Pulmonary artery endothelial cell (primary cell): ENCODE measurements around the gene INSL4. TPM values are rescaled to one million over a fixed set of nuclear protein-coding genes. Genes with fewer than 3 reads are reported as not detected.

Source experiments
- DNase-seq: peaks from one replicate; pipeline ENCODE4 v3.0.0-alpha.2; 2011; ENCODE audit warnings: low read depth, low spot score
- total RNA-seq: library from RNA; depleted of rRNA; stranded (reverse); fragments of >200 nt; gene quantifications from 2 replicates; pipeline ENCODE4 v1.2.3, GENCODE V29; 2014

The INSL4 gene
- not detected in 2 replicates for total RNA-seq

DNA sequence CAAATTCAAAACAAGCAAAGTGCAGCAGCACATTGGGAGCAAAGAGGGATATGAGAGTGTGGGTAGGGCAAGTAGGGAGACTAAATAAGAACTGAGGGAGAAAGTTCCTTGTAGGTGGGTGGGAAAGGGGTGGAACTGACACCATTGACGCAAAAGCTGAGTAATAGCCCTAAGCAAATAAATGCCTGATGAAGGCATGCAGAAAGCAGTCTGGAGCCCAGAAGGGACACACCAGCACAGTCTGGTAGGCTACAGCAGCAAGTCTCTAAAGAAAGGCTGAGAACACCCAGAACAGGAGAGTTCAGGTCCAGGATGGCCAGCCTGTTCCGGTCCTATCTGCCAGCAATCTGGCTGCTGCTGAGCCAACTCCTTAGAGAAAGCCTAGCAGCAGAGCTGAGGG is at the start of gene INSL4:
INSL4 (plus strand) TSS at position 208 of the 400 bp plus-strand sequence; CDS start at position 313, 105 bp downstream.
- no peak for DNase-seq

DNA sequence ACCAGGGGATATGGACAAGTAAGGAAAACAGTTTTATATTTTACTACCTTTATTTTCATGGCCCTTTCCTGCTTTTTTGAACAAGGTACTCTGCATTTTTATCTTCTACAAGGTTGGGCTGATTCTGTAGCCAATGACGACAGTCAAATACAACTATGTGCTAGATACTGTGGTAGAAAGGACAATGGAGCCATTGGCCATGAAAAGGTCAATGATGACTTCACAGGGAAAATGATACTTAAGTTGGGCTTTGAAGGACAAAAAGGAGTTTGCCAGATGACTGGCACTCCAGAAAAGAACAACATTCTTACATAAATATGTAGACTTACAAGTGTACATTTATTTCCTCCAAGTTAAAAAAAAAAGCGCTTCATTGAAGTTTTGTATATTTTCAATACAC is 46.4 kb upstream of the INSL4 start:
- DNase-seq: no peak

DNA sequence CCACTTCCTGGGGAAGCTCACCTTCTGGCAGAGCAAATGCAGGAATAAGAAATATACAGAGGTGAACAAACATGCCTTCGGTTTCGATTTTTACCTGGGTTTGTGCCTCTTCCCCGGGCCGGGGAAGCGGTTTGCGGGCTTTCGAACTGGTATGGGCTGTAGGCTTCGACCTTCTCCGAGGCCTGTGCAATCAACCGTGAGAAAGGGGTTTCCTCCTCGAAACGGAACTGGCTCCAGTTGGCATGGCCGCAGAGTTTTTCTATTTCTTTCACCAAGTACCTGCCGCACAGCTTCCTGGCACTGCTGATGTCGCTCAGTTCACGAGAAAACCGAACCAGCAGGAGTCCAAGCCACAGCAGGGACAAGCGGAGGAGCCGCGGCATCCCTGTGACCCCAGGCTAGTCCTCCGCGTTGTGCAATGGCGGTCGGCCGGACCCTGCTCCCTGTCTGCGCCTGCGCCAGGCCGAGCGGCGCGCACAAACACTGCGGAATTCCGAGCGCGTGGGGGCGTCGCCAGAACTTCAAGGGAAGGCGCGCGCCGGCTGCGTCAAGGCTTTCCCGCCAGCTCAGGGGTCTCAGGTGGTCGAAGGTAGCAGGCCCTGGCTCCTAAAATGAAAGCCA is 45.9 kb upstream of the INSL4 start, which contains the start of gene INSL6:
INSL6 (minus strand) TSS at position 420 of the 621 bp plus-strand sequence; CDS start at position 383, 37 bp downstream.
- no peak for DNase-seq

DNA sequence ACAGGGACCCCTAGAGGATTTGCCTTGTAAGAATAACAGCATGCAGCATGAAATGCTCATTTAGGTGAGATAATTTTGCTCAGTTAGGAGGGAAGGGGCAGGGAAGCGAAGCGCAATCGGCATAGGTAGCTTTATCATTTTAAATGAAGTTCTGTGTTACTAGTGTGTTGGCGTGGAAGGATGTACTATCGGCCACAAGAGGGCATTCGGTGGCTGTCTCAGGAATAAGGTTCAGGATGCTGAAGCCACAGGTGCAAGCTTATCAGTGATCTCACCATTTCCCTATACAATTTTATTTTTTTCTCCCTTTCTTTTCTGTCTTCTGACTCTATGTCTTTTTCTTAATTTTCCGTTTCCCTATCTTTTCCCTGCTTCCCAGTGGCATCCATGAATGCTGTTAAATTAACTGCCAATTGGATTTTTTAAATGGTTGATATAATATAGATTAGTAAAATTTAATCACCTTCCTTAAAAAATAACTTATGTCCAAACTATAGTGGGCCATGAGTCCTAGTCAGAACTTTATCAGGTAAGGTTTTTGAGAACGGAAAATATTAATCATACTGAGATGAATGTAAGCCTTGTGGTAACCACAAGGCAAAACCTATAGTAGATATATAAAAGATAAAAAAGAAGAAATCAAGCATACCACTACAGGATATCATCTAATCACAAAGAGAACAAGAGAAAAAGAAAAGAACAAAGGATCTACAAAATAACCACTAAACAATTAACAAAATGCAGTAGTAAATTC is 44.6 kb upstream of the INSL4 start:
- DNase-seq: peak; percentile 47

DNA sequence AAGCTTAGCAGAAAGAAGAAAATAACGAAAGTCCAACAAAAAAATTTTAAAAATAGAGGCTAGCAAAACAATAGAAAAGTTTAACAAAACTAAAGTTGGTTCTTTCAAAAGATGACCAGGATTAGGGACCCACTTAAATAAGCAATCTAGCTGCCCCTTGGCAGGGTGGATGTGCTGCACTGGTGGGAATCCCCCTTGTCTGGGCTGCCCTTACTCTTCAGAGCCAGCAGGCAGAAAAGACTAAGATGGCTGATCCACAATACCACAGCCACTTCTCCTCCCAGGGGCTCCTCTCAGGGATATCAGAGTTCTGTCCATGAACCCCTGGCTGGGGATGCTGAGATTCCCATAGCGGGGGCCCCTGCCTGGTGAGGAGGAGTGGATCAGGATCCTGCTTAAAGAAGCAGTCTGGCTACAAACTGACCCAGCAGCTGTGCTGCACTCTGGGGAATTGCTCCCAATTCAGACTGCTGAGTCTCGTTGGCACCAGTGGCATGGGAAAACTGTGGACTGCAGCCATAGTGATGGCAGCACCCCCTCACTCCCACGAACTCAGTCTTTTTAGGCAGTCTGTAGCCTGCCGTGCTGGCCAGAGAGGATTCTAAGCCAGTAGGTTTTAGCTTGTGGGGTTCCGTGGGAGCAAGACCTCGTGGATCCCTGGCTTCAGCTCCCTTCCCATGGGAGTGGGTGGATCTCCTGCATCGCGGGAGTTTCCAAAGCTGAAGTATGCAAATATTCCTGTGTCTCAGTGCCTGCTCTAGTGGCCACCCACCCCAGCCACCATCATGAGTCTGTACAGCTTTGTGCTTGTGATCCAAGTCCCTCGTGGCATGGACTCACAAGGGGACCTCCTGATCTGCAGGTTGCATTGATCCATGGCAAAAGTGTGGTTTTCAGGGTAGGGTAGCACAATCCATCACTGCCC is 42.9 kb upstream of the INSL4 start:
- no peak for DNase-seq

DNA sequence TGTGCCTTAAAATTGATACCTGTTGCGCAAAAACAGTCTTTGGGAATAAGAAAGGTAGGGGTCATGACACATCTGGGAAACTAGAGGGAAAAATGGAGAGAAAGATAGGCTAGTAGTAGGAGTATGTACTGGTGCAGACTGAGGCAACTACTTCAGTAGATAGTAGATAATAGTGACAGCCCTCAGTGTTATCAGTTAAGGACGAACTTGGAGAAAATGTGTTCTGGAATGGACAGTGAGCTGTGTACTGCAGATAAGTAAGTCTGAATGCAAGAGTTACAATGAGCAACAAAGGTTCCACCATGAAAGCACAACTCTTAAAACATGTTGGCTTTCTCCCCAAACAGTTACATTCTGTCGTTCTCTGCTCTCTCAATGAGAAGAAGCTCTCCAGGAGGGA is 39.2 kb upstream of the INSL4 start:
- DNase-seq: no peak

DNA sequence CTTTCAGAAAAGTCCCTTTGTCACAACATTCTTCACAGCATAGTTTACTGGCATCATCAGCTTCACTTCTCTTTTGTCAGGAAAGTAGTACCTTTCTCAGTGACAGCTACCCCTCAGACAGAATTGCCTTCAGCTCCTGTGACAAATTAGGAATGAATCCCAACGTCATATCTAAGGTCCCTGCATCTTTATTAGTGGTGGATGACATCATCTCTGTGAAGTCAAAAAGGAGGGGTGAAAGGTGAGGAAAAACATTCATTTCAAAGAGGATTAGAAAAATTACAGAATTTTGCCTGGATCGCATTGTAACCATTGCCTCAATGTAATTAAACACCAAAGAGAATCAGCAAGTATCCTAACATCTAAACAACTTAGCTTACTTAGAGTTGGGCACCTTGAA is 37.9 kb upstream of the INSL4 start:
- DNase-seq: no peak

DNA sequence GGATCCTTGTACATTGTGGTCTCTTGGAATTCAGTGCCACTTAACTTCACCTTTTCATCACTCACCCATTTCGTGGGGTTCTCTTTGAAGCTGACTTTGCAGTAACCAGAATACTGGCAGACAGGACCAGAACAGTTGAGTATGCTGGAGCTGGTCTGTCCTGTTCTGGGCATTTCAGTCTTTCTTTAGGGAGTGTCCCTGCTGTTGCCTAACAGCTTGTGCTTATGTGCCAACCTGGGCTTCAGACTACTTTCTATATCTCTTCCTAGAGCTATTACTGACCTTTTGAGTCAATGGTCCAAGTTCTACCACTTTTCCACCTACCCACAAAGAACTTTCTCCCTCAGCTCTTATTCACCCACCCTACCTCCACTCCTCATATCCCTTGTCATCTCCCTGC is 35.8 kb upstream of the INSL4 start:
- no peak for DNase-seq

DNA sequence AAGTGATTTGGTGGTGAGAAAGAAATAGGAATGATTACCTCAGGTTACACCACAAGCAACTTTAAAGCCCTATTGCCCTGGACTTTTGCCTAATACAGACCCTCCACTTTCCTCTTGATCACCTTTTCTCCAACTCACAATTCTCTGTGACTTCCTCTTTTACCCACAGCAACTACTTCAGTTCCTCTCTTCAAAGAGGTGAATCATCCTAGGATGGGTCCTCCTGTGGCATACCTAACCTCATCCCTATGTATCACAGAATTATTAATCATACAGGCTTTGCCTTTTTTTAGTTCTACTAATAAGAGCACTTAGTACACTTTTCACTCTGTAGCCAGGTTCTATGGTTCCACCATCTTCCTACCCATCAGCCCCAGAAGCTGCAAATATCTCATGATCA is 26.1 kb upstream of the INSL4 start:
- DNase-seq: no peak

DNA sequence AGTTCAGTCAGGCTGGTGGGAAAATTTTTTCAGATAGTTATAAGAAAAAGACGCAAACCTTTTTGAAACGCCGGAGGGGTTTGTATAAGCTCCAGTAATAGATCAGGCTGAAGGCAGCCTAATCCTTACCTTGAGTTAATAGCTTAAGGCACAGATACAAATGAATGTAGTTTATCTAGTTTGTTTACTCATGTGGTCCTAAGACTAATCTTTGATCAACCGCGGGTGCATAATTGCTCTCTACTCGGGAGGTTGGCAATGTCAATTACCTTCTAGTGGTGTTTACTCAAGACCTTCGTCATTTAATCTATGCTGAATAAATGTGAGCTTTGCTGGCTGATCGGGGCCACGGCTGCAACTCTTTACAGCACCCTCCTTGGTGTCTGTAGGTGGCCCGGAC is 665 bp upstream of the INSL4 start:
- no peak for DNase-seq

DNA sequence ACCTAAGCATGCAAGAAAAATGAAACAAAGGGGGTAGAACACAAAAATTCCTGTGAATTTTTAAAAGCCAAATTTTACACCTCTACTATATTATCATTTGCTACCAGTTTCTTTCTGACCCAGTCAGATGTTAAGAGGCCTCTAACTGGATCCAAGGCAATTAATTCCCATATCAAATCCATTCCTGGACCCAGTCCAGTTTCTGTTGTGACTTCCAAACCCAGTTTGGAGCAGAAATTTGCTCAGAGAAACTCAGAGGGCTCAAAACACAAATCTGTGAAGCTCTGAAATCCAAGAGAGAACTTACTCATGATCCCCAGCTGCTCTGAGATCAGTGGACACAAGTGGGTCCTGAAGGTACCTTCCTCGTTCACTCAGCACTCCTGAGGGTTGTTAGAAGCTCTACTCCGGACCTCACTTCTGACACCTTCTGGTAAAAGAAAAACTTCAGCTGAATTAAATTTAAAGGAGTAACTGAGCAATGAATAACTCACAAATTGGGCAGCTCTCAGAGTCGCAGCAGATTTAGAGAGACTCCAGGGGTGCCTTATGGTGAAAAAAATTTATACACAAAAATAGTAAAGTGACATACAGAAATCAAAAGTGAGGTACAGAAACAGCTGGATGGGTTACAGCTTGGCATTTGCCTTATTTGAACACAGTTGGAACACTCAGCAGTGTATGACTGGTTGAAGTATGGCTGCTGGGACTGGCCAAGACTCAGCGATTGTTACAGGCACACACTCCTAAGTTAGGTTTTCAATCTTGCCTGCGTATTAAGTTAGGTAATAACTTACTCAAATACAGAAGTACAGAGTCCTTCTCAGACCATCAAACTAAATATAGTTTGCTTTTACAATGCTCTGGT is 32.4 kb downstream of the INSL4 start:
- DNase-seq: no peak

DNA sequence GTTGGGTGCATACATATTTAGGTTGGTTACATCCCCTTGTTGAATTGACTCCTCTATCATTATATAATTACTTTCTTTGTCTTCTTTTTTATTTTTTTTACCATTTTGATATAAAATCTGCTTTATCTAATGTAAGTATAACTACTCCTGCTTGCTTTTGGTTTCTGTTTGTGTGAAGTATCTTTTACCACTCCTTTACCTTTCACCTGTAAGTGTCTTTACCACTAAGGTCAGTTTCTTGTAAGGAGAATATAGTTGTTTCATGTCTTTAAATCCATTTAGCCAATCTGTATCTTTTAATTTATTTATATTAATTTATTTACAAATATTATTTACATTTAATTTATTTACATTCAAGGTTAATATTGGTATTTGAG is 33.0 kb downstream of the INSL4 start:
- DNase-seq: no peak

DNA sequence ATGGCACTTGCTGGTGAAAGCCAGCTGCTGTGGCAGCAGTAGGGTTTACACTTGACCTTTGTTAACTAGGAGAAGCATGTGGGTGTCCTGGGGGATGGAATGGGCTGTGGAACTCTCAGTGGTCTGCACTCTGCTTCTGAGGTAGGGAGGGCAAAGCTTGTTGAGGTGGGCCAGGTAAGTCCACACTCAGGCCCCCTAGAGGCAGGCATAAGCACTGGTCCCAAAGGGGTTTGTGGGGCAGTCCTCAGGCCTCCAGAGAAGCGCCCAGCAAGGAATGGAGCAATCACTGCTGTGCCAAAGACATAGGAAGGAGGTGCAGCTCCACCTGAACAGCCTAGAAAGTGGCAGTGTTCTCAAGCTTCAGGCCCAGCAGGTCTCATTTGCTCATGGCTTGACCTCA is 34.7 kb downstream of the INSL4 start:
- DNase-seq: no peak

DNA sequence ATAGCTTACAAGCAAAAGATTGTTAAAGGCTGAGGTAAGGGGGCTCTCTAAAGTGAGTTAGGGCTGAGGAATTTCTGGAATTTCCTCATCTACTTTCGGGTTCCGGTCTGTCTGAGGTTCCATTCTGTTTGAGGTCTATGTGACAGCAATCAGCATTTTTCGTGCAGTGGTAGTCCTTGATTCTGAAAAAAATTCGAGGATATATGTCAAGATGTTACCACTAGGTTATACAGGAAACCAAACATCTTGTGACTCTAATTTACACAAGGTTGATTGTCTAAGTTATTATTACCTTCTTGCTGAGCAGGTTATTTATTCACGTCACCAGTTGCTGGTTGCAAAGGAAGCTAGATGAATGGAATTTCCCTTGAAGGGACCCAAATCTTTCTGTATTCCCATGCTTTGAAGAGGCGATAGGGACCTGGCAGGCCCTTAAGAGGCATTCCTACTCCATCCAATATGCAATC is 38.1 kb downstream of the INSL4 start:
- DNase-seq: peak; percentile 90

DNA sequence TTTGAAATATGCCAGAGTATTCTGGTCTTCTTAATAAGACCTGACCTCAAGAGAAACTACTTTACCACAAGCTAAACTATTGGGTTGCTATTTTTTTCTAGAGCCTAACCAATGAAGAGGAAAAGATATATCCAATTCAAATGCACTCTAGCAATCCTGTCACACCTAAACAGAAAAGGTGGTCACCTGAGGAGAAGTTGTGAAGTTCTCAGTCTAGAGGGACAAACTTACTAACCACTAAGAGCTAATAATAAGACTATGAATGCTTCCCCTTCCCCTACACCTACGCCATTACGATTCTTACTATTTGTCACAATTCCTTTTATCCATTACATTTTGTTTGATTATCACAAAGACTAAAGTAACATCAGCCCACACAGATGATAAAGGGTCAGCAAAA is 43.6 kb downstream of the INSL4 start:
- no peak for DNase-seq

DNA sequence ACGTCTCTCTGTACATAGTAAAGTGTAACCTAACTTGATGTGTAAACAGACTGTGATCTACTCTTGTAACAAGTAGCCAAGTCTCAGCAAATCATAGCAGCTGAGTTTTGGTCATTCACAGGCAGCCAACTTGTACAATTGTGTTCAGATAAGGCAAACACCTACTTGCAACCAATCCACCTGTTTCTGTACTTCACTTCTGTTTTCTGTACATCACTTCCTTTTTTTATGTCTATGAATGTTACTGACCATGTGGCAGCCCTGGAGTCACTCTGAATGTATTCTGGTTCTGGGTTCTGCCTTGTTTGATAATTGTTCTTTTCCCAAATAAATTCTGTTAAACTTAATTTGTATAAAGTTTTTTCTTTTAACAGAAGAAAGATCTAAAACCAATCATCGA is 47.3 kb downstream of the INSL4 start:
- no peak for DNase-seq

Other genes starting within 250 kb of the INSL4 start
- gene JAK2, start 246.1 kb upstream of the INSL4 start, total RNA-seq: 9.8 and 10.3 TPM in 2 replicates
- gene INSL6, start 45.8 kb upstream of the INSL4 start, total RNA-seq: not detected in 2 replicates
- gene RLN2, start 73.3 kb downstream of the INSL4 start, total RNA-seq: 0.35 TPM in 1 of 2 replicates, not detected in the other
- gene RLN1, start 108.5 kb downstream of the INSL4 start, total RNA-seq: not detected in 2 replicates
- 8.2 and 12.4 TPM in 2 replicates for gene PLGRKT, start 206.5 kb downstream of the INSL4 start, total RNA-seq
- gene CD274, start 219.1 kb downstream of the INSL4 start, total RNA-seq: 39.2 and 44.7 TPM in 2 replicates